ENCODE results near the gene MATN4. TPM values are rescaled to one million over a fixed set of nuclear protein-coding genes. Genes with fewer than 3 reads are reported as not detected.

Gene MATN4
- total and polyA plus RNA-seq, 2 of the 13 experiments (the other 11 are each of a cell fraction or from before 2014, with no cell fraction given): not detected

DNA sequence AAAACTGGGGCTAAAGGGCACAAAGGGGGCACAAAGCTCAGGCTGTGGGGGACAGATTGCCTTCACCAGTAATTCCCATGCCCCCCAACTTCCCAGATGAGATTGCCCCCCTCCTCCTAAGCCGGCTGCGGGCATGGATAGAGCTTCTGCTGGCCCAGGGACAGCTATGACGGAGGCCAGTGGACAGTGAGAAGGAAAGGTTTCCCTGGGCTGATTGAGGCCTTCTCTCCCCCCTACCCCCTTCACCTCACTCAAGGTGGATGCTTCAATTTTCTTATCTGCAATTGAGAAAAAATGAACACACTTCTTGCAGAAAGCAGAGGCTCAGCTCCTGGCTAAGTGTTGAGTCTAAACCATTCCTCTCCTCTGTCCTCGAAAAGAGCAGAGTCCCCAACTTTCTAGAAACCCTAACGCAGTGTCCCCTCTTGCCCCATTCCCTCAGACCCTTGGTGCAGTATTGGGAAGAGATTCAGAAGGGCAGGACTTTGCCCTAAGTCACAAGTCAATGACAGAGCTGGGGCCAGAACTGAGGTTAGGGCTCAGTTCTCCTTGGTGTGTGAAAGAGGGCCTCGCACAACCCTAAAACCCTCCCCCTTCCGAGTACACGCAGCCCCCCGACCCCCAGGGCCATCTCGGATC, 39.3 kb upstream of the MATN4 start (continued):
- TF ChIP-seq SNAPC4 (CRISPR knock-in tag; IDR thresholded peaks at IDR 0.05) (no peak), ZNF17 (CRISPR knock-in tag; IDR thresholded peaks at IDR 0.05) (no peak), ZNF749 (CRISPR knock-in tag; IDR thresholded peaks at IDR 0.05; ENCODE audit: borderline replicate concordance) (peak; percentile 55; the same call in 1 of the 2 replicates), HES4 (CRISPR knock-in tag; IDR thresholded peaks at IDR 0.05; ENCODE audit: borderline replicate concordance) (no peak), ZNF816 (CRISPR knock-in tag; IDR thresholded peaks at IDR 0.05; ENCODE audit: borderline replicate concordance) (no peak), SNAPC2 (CRISPR knock-in tag; IDR thresholded peaks at IDR 0.05) (no peak), MBD4 (IDR thresholded peaks at IDR 0.05; ENCODE audit: borderline replicate concordance, low read length) (0 out of 2 replicates have a peak, but pooled peaks have one; percentile 32), ZNF674 (CRISPR knock-in tag; IDR thresholded peaks at IDR 0.05; ENCODE audit: low read depth) (no peak), GATA4 (IDR thresholded peaks at IDR 0.05; ENCODE audit: borderline replicate concordance, low read depth) (no peak), RNF219 (CRISPR knock-in tag; IDR thresholded peaks at IDR 0.05) (peak; percentile 85; the same call in 1 of the 2 replicates), ZNF124 (CRISPR knock-in tag; IDR thresholded peaks at IDR 0.05) (no peak), HNF4G (IDR thresholded peaks at IDR 0.05; ENCODE audit: borderline replicate concordance, low read depth, low read length) (peak; percentile 18; the same call in 1 of the 2 replicates), HNF4G (CRISPR knock-in tag; IDR thresholded peaks at IDR 0.05; ENCODE audit: borderline replicate concordance, low read depth) (no peak; the same call in 1 of the 2 replicates), ONECUT2 (CRISPR knock-in tag; IDR thresholded peaks at IDR 0.05) (no peak), ZNF639 (CRISPR knock-in tag; conservative IDR thresholded peaks at IDR 0.05) (no peak), MXI1 (IDR thresholded peaks at IDR 0.05; ENCODE audit: borderline replicate concordance, low read depth, low read length) (no peak)
- TF ChIP-seq, protein P1, sequence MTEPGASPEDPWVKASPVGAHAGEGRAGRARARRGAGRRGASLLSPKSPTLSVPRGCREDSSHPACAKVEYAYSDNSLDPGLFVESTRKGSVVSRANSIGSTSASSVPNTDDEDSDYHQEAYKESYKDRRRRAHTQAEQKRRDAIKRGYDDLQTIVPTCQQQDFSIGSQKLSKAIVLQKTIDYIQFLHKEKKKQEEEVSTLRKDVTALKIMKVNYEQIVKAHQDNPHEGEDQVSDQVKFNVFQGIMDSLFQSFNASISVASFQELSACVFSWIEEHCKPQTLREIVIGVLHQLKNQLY (CRISPR knock-in tag; IDR thresholded peaks at IDR 0.05): no peak
- TF ChIP-seq, protein P2, sequence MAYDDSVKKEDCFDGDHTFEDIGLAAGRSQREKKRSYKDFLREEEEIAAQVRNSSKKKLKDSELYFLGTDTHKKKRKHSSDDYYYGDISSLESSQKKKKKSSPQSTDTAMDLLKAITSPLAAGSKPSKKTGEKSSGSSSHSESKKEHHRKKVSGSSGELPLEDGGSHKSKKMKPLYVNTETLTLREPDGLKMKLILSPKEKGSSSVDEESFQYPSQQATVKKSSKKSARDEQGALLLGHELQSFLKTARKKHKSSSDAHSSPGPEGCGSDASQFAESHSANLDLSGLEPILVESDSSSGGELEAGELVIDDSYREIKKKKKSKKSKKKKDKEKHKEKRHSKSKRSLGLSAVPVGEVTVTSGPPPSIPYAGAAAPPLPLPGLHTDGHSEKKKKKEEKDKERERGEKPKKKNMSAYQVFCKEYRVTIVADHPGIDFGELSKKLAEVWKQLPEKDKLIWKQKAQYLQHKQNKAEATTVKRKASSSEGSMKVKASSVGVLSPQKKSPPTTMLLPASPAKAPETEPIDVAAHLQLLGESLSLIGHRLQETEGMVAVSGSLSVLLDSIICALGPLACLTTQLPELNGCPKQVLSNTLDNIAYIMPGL (CRISPR knock-in tag; IDR thresholded peaks at IDR 0.05; ENCODE audit: borderline replicate concordance in 1 of 2, low read depth in 1 of 2): 0 out of 4 replicates have a peak, but pooled peaks of 1 of the 2 experiments have one; percentile 6
